Activated gamma-delta T cell treated with anti-CD3 and anti-CD28 coated beads, Interleukin-2, amount 50 U/mL, for 16 hours (primary cell): Measurements from ENCODE around the gene MARCHF9.

Experiments
- DNase-seq: peaks from one replicate; pipeline ENCODE4 v3.0.0-alpha.2; 2020; ENCODE audit warnings: low read depth

MARCHF9 gene

GRCh38 chr12:57724003-57724935 lies 30.6 kb upstream of the MARCHF9 start:
- DNase-seq: no peak

- DNase-seq: no peak
Measured at GRCh38 chr12:57724936-57725740, 29.8 kb upstream of the MARCHF9 start.

- DNase-seq: no peak
Measured at GRCh38 chr12:57725851-57726150, 29.1 kb upstream of the MARCHF9 start.

DNA sequence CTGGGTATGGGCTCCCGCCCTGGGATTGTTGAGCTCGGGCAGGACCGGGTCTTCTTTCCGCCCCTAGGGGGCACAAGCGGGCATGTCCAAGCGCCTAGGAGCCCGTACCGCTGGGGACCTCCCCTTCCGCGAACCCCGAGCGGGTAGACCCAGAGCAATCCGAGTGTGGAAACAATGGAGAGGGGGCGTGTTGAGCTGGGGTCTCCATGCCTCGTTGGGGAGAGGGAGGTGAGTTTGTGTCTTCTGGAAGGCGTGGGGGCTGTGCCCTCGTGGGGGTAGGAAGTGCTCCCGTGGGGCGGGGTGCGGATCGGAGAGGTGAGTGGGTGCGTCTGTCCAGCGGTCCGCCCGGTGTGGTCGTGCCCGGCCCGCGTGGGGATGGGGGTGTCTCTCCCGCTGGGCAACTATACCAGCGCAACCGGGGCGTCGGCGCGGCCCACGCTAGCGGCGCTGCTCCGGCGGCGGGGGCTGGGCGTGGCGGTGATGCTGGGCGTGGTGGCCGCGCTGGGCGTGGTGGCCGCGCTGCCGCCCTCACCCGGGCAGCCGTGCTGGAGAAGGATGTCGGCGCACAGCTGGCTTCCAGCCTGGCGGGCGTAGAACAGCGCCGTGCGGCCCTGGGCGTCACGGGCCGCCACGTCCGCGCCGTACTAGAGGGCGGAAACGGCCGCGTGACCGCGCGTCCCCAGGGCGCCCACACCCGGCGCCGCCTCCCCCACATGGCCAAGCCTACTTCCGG lies 28.6 kb upstream of the MARCHF9 start:
- DNase-seq: no peak

GRCh38 chr12:57726884-57727757 lies 27.8 kb upstream of the MARCHF9 start:
- no peak for DNase-seq

- no peak for DNase-seq
Measured at GRCh38 chr12:57727758-57728395, 27.0 kb upstream of the MARCHF9 start.

GRCh38 chr12:57729321-57729844 lies 25.5 kb upstream of the MARCHF9 start:
- DNase-seq: no peak

GRCh38 chr12:57730336-57731067 lies 24.4 kb upstream of the MARCHF9 start:
- no peak for DNase-seq

DNA sequence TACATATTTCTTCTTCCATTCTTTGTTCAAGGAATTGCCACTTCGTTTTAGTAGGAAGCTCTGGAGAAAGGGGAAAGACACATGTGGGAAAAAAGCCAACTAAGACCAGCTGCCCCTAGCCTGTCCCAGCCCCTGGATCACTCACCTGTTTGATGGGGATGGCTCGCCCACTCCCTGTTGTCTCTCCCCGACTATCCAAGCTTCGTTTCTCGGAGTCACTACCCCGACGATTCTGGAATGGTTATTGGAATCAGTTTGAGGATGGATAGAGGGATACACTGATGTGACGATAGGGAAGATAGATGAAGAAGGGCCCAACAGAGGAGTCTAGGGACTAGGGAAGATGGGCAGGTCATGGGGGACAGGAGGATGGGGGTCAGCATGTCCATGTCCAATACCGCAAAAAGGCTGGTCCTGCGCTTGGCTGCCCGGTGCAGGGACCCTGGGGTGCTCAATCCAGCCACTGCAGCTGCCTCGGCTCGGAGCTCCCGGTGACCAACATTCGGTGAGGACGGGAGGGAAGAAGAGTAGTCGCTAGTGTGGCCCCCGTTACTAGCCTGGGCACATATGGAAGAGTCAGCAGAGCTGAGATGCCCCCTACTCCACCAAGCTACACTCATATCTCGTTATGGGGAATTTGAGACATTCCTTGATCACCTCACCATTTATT lies 23.4 kb upstream of the MARCHF9 start:
- DNase-seq: no peak

GRCh38 chr12:57732270-57732669 lies 22.6 kb upstream of the MARCHF9 start:
- no peak for DNase-seq

- DNase-seq: no peak
Measured at GRCh38 chr12:57732726-57733593, 21.9 kb upstream of the MARCHF9 start.

DNA sequence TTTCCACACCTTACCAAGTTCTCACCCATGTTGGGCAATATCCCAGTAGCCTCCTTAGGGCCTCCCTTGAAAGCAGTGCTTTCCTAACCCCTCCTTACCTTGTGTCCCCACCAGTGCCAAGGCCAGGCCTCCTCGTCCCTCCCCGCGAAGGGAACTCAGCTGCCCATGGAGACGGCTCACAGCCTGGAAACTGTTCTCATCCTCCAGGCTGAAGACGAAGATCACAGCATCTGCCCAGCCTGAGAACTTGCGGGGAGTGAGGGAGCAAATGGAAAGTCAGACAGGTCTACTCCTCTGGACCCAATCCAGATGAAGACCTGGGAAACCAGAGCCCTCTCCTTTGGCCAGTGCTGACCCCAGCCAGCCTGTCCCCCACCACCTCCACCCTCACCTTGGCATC lies 21.0 kb upstream of the MARCHF9 start:
- DNase-seq: no peak

- no peak for DNase-seq
Measured at GRCh38 chr12:57734591-57734990, 20.3 kb upstream of the MARCHF9 start.

GRCh38 chr12:57735198-57735855 lies 19.6 kb upstream of the MARCHF9 start:
- DNase-seq: no peak

DNA sequence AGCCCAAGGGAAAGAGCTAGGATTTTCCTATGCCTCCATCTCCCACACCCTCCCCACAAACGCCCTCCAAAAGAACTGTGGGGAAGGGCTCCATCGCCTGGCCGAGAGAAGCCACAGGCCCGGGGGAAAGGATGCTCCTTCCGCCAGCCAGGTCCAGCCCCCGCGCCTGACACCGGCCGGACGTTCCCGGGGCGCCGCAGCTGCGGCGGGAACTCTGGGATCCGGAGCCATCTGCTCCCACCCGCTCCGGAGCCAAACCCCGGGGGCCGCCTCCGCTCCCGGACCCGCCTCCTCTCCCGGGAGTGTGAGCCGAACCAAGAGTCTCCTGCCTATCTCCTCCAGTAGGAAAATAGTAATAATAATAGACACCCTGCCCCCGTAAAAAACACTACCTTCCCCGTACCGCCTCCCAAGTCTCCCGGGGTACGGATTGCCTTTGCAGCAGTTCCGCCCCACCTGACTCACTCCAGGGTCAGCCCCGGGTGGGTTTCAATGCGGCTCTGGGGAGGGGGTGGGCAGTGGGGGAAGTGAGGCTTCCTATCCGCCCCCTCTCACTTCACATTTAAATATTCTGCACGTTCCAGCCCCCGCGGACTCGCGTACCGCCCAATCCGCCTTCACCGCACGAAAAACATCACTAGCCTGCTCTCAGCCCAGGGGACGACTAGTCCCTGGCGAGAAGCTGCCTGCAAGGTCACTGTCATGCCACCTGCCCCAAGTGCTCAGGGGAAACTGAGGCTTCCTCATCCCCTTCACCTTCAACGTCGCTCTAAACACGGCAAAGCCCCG lies 18.8 kb upstream of the MARCHF9 start:
- no peak for DNase-seq

- DNase-seq: no peak
Measured at GRCh38 chr12:57736741-57737466, 18.0 kb upstream of the MARCHF9 start.
